T-helper 1 cell treated with Interleukin-12 subunit alpha and Interleukin-12 subunit beta and Interleukin-4 antibody, amounts not matched to agents 30 μg/mL and 1 μg/mL, for 36 hours (primary cell): ENCODE data around the gene RARB.

ENCODE experiments used
- H3K27ac Mint-ChIP-seq: one replicate; pipeline ENCODE4 v1.8.0; 2021; ENCODE audit warnings: mild to moderate bottlenecking, mixed read lengths
- H3K27me3 Mint-ChIP-seq: one replicate; pipeline ENCODE4 v1.8.0; 2021; ENCODE audit warnings: low read depth, mixed read lengths
- H3K36me3 Mint-ChIP-seq: one replicate; pipeline ENCODE4 v1.8.0; 2021; ENCODE audit warnings: low read depth, mixed read lengths
- H3K4me1 Mint-ChIP-seq: one replicate; pipeline ENCODE4 v1.8.0; 2021; ENCODE audit warnings: low read depth, mixed read lengths
- H3K4me3 Mint-ChIP-seq: one replicate; pipeline ENCODE4 v1.8.0; 2021; ENCODE audit warnings: mild to moderate bottlenecking, moderate library complexity, mixed read lengths
- H3K9me3 Mint-ChIP-seq: one replicate; pipeline ENCODE4 v1.8.0; 2021; ENCODE audit warnings: mixed read lengths

RARB gene

DNA sequence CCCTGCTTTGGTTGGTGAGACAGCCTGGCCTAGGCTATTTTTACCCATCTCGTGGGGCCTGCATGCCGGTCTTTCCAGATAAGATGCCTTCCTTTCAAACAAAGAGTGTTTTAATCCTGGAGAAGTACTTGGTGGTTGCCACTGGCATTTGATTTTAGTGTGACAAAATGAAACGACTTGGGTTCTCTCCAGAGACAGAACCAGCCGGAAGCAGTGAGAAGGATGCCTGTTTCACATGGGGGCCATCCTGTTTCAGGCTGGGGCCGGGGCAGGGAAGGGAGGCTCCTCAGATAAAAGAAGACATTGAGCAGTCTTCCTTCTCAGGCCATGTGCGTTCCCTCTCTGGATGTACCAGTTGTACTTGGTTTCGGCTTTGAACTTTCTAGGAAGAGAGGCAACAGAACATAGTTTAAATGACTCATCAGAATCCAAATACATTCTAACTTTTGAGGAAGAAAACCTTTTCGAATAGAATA is 161.8 kb downstream of the RARB start:
- no peak overlapping the region for H3K4me3 Mint-ChIP-seq
- no peaks in the 10 kb centered on the region for H3K9me3 Mint-ChIP-seq
- H3K27ac Mint-ChIP-seq, result no peak overlapping the region
- H3K36me3 Mint-ChIP-seq, result no peaks in the 10 kb centered on the region
- no peaks in the 10 kb centered on the region for H3K27me3 Mint-ChIP-seq
- peaks cover 2% of the 10 kb centered on the region for H3K4me1 Mint-ChIP-seq

DNA sequence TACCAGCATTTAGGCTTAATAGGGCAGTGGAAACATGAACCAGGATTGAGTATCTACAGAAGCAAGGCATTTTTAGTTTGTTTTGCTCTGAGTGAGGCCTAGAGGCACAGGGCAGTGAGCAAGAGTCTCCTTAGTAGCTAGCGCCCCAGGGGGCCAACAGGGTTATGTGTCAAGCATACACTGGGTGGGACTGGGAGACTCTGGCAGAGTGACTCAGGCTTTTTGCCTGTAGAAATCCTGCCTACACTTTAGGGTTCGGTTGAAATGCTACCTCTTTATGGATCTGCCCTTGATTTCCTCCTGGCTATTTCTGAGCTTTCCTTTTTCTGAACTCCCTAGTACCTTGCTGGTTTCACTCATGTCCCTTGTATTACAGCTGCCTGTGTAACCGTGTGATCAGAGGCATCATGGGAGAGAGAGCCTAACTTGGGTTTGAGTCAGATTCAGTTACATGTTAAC is 164.5 kb downstream of the RARB start:
- no peaks in the 10 kb centered on the region for H3K27me3 Mint-ChIP-seq
- H3K9me3 Mint-ChIP-seq, result no peaks in the 10 kb centered on the region
- peaks cover 7% of the 10 kb centered on the region for H3K36me3 Mint-ChIP-seq
- H3K4me3 Mint-ChIP-seq, result no peak overlapping the region
- H3K4me1 Mint-ChIP-seq, result peaks cover 2% of the 10 kb centered on the region
- H3K27ac Mint-ChIP-seq, result no peak overlapping the region

DNA sequence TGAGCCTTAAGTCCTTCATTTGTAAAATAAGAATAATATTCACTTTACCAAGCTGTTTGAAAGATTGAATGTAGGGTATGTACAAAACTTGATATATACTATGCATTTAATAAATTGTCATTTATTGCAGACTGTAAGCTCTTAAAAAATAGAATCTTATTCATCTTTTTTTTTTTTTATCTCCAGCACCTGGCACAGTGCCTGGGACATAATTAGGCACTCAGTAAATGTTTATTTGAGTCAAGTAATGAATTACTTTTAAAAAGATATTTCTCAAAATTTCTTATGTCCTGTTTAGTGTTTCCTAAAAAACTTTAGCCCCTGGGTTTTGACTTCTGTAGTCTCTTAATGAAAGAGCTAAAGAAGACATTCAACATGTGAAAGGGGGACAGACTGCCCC is 164.9 kb downstream of the RARB start:
- no peak overlapping the region for H3K4me3 Mint-ChIP-seq
- H3K9me3 Mint-ChIP-seq, result no peaks in the 10 kb centered on the region
- peaks cover 10% of the 10 kb centered on the region for H3K36me3 Mint-ChIP-seq
- H3K4me1 Mint-ChIP-seq, result peaks cover 2% of the 10 kb centered on the region
- no peak overlapping the region for H3K27ac Mint-ChIP-seq
- H3K27me3 Mint-ChIP-seq, result no peaks in the 10 kb centered on the region

DNA sequence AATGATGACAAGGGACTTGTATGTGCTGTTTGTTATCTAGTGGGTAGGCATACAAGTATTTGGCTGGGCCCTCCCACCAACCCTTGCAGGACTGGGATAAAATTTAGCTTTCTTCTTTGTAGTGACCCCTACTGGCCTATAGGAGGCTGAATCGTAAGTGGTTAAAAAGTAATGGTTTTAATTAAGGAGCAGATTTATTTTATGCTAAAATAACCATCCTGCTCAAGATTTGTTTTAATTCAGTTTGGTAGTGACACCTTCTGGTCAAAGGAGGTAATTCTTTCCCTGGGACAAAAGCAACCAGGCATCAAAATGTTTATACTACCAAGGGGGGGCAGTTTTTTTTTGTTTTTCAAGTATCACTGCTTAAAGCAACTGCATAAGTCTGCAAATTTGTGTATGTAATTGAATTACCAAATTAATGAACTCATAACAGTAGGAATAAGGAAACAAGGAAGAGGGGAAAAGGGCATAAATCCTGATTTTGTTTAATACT is 166.0 kb downstream of the RARB start:
- Mint-ChIP-seq H3K4me1 (no peaks in the 10 kb centered on the region), H3K27me3 (no peaks in the 10 kb centered on the region)

DNA sequence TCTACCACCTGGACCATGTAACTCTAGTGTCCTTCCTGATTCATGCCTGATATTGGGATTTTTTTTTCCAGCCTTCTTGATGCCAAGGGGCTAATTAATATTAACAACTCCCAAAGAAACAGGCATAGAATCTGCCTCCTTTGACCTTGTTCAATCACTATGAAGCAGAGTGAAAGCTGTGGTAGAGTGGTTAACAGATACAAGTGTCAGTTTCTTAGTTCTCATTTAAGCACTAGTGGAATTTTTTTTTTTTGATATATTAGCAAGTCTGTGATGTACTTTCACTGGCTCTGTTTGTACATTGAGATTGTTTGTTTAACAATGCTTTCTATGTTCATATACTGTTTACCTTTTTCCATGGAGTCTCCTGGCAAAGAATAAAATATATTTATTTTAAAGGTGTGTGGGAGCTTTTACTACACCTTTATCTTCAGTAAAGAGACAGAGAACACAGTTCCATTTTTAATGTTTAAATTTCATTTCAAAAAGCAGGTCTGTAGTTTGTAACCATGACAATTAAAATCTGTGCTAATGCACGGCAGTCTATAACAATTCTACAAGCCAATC is 169.6 kb downstream of the RARB start:
- Mint-ChIP-seq H3K9me3 (no peaks in the 10 kb centered on the region), H3K4me1 (peaks cover 2% of the 10 kb centered on the region), H3K4me3 (no peak overlapping the region), H3K27me3 (no peaks in the 10 kb centered on the region), H3K27ac (no peak overlapping the region), H3K36me3 (peaks cover 32% of the 10 kb centered on the region)

More for the DNA sequence above, 166.0 kb downstream of the RARB start:
- Mint-ChIP-seq H3K4me3 (no peak overlapping the region), H3K36me3 (peaks cover 14% of the 10 kb centered on the region), H3K27ac (no peak overlapping the region), H3K9me3 (no peaks in the 10 kb centered on the region)

DNA sequence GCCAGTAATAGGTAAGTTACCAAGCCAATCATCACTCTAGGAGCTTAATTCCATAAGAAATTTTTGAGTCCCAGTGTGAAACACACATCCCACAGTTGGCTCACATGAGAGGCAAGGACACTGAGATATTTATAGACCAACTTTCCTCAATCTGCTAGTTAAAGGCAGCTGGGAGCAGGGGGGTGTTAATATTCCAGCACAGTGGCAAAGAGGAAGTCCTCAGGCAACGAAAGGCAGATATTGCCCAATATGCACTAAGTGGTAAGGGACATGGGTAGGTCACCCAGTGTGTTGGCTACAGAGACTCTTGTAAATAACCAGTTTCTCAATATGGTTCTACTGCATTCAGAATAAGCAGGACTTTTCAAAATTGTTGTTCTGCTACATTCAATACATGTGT is 175.6 kb downstream of the RARB start:
- no peak overlapping the region for H3K4me3 Mint-ChIP-seq
- H3K36me3 Mint-ChIP-seq, result peaks cover 54% of the 10 kb centered on the region
- H3K4me1 Mint-ChIP-seq, result peaks cover 5% of the 10 kb centered on the region
- no peak overlapping the region for H3K27ac Mint-ChIP-seq
- H3K9me3 Mint-ChIP-seq, result no peaks in the 10 kb centered on the region
- no peaks in the 10 kb centered on the region for H3K27me3 Mint-ChIP-seq

DNA sequence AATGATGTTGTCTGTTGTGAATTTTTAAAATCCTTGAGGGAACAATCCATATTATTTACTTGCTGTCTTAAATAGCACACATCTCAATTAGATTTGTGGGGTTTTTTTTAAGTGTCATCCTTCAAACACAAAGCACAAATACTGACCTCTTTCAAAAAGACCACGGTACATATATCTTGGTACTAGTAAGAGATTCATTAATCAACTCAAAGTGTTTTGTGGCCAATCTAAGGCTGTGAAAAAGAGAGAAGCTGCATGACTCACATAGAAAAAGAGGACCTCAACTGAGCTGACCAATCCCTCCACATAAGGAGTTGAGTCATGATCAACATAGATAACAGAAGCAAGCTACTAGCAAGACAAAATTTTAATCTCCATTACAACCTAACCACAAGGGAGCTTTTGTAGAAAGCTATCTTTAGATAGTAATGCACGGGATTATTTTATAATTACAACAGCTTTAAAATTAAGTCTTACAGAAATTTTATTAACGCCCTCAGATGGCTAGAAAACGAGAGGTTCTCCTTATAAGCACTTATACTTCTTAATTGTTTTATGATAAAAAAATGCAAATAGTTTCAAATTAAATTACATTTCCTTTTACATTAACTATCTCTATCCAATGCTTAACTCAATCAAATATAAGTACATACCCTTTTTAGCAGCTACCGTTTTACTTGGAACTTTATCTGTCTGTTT is 176.2 kb downstream of the RARB start:
- Mint-ChIP-seq H3K27me3 (no peaks in the 10 kb centered on the region), H3K4me1 (peaks cover 5% of the 10 kb centered on the region), H3K4me3 (no peak overlapping the region), H3K36me3 (peaks cover 53% of the 10 kb centered on the region), H3K27ac (no peak overlapping the region), H3K9me3 (no peaks in the 10 kb centered on the region)

DNA sequence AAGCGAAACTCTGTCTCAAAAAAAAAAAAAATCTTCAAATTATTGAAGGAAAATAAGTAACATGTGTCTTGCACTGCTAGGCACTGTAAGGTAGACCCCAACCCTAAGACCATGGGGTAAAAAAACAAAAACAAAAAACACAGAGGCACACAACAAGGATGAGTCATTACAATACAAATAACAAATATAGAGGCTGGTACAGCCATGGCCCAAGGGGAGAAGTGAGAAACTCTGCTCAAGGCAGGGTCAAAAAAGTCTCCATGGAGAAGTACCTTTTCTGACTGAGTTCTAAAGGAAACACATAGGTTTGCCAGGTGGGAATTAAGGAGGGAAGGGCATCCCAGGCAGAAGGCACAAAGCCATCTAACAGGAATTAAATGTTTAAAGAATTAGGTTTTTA is 182.1 kb downstream of the RARB start:
- H3K27me3 Mint-ChIP-seq, result no peaks in the 10 kb centered on the region
- H3K36me3 Mint-ChIP-seq, result peaks cover 57% of the 10 kb centered on the region
- H3K4me1 Mint-ChIP-seq, result peaks cover 13% of the 10 kb centered on the region
- H3K4me3 Mint-ChIP-seq, result no peak overlapping the region
- H3K27ac Mint-ChIP-seq, result peak overlapping the region; percentile 75
- no peaks in the 10 kb centered on the region for H3K9me3 Mint-ChIP-seq

DNA sequence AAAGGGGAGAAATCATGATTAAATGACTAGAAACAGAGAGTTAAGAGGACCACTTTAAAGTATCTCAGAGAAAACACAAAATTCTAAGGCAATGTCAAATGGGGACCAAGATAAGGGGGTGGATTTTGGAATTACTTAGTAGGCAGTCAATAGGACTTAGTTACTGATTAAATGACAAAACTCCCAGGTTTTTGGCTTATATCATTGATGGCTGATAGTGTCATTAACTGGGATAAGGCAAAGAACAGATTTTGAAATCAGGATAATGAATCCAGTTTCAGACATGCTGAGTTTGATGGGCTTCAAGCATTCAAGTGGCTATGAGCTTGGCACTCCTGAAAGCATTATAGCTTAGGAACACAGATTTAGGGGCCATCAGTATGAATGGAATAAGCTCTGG is 182.7 kb downstream of the RARB start:
- peaks cover 13% of the 10 kb centered on the region for H3K4me1 Mint-ChIP-seq
- no peak overlapping the region for H3K4me3 Mint-ChIP-seq
- no peaks in the 10 kb centered on the region for H3K27me3 Mint-ChIP-seq
- H3K36me3 Mint-ChIP-seq, result peaks cover 56% of the 10 kb centered on the region
- no peaks in the 10 kb centered on the region for H3K9me3 Mint-ChIP-seq
- H3K27ac Mint-ChIP-seq, result no peak overlapping the region

DNA sequence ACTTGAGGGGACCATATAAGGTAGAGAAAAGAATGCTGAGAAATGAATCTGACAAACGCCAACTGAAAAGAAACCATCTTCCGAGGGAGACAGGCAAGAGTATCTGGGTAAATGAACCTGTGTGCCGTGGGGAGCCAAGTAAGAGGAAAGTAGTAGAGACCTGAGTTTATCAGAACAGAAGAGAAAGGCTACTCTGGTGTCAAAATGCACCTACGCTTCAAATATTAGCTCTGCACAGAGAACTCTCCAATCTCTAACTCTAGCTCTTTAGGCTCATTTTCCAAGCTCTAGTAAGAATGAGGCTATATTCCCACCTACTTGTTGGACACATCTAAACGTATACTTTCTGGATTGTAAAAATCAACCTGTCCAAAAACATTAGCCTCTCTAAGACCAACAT is 183.1 kb downstream of the RARB start:
- Mint-ChIP-seq H3K36me3 (peaks cover 54% of the 10 kb centered on the region), H3K27me3 (no peaks in the 10 kb centered on the region), H3K27ac (no peak overlapping the region), H3K4me3 (no peak overlapping the region), H3K9me3 (no peaks in the 10 kb centered on the region), H3K4me1 (peaks cover 13% of the 10 kb centered on the region)

DNA sequence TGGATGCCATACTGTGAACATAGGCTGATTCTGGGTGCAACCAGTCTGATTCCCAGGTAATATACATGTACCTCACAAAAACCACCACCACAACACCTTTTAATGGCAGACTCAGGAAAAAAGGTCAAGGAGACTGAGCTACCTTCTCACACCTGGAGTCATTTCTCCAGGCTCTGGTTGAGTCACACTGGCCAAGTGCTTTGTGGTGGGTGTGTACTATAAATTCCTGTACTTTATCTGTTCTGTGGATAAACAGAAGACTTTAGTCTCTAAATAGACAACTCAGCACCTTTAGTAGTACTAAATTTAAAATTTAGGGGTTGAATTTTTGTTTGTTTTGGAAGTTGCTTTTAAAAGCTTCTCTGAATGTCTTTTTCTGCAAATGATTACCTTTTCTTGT is 190.0 kb downstream of the RARB start:
- Mint-ChIP-seq H3K36me3 (peaks cover 44% of the 10 kb centered on the region), H3K9me3 (no peaks in the 10 kb centered on the region), H3K4me1 (no peaks in the 10 kb centered on the region), H3K27ac (no peak overlapping the region), H3K4me3 (no peak overlapping the region), H3K27me3 (no peaks in the 10 kb centered on the region)

DNA sequence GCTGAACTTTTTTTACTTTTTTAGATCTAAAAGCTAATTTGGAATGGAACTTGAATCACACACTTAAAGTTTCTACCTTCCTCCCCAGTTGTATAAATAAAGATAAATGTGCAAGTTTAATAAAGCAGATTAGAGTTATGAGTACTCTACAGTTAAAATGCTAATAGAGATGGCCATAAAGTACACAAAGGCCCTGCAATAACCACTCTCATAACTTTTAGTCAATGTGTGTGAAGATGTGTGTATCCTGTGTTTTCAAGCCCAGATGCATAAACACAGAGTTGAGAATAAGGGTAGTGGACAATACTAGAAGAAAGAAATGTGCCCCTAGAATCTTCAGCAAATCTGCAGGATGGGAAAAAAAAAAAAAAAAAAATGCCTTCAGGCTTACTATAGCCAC is 191.3 kb downstream of the RARB start:
- Mint-ChIP-seq H3K27me3 (no peaks in the 10 kb centered on the region), H3K36me3 (peaks cover 47% of the 10 kb centered on the region), H3K4me1 (no peaks in the 10 kb centered on the region), H3K27ac (no peak overlapping the region), H3K4me3 (no peak overlapping the region), H3K9me3 (no peaks in the 10 kb centered on the region)

DNA sequence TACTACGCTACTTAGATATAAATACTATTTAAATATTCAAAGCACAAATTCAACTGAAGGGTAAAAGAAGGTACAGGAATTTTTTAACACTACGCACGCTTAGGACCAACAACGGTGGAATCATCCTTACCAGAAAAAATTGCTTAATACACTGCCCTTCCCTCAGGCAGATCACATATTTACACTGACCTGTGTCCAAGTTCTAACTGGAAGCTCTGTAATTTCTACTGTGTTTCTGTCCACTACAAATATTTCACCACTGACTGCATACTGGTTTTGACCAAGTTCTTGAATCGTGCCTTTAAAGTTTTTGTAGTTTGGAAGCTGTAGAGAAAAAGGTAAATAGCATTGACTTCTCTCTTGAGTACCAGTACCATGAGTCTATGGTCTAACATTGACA is 192.4 kb downstream of the RARB start:
- Mint-ChIP-seq H3K4me1 (no peaks in the 10 kb centered on the region), H3K4me3 (no peak overlapping the region), H3K27ac (no peak overlapping the region), H3K36me3 (peaks cover 51% of the 10 kb centered on the region), H3K9me3 (no peaks in the 10 kb centered on the region), H3K27me3 (no peaks in the 10 kb centered on the region)

DNA sequence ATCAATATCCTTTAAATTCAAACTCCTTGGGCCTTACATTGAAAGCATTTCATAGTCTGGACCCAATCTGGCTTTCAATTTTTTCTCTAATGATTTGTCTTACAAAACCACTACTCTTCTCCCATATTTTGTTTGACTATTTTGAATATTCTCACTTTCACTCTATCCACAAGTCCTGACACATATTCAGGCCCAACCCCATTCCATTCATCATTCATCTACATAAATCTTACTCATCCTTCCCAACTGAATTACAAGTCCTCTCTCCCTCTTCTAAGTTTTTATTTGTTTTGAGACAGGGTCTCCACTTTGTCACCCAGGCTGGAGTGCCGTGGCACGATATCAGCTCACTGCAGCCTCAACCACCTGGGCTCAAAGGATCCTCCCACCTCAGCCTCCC is 193.0 kb downstream of the RARB start:
- Mint-ChIP-seq H3K36me3 (peaks cover 54% of the 10 kb centered on the region), H3K4me1 (no peaks in the 10 kb centered on the region), H3K27ac (no peak overlapping the region), H3K4me3 (no peak overlapping the region), H3K27me3 (no peaks in the 10 kb centered on the region), H3K9me3 (no peaks in the 10 kb centered on the region)

DNA sequence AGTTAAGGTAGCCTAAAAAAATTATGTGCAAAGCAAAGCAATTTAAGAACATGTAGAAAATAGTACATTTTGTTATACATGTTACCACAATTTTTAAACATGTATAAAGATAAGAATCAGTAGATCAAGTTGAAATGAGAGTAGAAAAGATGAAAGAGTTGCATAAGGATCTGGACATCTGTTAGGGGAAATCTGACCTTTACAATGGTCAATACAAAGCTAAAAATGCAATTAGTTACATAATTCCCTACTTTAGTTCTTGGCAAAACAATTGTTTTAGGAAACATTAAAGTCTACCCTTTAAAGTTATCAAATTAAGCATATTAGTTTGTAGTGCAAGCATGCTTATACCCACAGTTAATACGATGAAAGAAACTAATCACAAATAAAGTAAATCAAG is 203.9 kb downstream of the RARB start:
- Mint-ChIP-seq H3K36me3 (peaks cover 44% of the 10 kb centered on the region), H3K27ac (no peak overlapping the region)

More for the DNA sequence above, 203.9 kb downstream of the RARB start:
- H3K9me3 Mint-ChIP-seq, result no peaks in the 10 kb centered on the region
- H3K27me3 Mint-ChIP-seq, result no peaks in the 10 kb centered on the region
- no peak overlapping the region for H3K4me3 Mint-ChIP-seq
- peaks cover 9% of the 10 kb centered on the region for H3K4me1 Mint-ChIP-seq
